GM21367 (cell line): ENCODE measurements around the gene EGF.
"Not testable (repeated sequence)": the region's sequence is repeated elsewhere in the genome, so short reads cannot be mapped to it uniquely, and the experiment has no call there.

Source experiments
- ATAC-seq: cut with Tn5 transposase; IDR thresholded peaks from one replicate; pipeline ENCODE4 v1.9.1; 2021; ENCODE audit not compliant: unreplicated experiment

The EGF gene

DNA sequence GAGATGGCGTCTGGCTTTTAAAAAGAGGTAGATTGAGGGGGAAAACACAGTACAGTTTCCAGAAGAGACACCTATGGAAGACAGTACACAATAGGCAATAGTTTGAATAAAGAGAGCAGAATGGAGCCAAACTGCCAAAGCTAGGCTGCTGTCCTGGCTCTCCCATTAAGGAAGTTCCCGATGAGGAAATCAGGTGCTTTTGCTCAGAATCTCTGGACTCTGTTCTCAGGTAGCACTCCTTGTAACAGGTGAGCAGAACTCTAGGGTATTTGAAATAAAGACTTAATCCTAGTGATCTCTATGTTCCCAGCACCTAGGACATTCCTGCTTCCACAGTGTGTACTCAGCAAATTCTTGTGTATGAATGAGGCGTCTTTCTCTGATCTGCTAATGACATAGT lies 1.6 kb downstream of the EGF start:
- ATAC-seq, result no peak

- no peak for ATAC-seq
Observed at GRCh38 chr4:109915385-109916026, 2.8 kb downstream of the EGF start.

DNA sequence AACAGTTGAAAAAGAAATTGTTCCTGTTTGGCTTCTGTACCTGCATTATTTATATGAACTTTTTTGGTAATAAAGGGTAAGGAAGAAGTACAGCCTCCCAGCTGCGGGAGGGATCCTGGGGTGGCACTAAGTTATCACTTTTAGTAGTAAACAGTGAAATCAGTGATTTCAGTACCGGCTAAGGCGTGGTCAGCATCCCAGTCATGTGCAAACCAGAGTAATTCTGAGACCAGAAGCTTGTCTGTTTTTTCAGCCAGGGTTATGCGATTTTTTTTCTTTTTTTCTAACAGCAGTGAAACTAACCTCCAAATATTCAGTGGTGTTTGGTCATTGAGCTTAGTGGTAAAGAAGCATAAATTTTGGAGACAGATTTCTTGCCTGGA lies 3.3 kb downstream of the EGF start:
- no peak for ATAC-seq

GRCh38 chr4:109921384-109921808 lies 8.7 kb downstream of the EGF start:
- no peak for ATAC-seq

GRCh38 chr4:109925396-109925795 lies 12.7 kb downstream of the EGF start:
- no peak for ATAC-seq

- no peak for ATAC-seq
Observed at GRCh38 chr4:109928327-109929045, 15.8 kb downstream of the EGF start.

GRCh38 chr4:109930464-109930863 lies 17.8 kb downstream of the EGF start:
- ATAC-seq, result no peak

GRCh38 chr4:109930872-109931271 lies 18.2 kb downstream of the EGF start:
- no peak for ATAC-seq

DNA sequence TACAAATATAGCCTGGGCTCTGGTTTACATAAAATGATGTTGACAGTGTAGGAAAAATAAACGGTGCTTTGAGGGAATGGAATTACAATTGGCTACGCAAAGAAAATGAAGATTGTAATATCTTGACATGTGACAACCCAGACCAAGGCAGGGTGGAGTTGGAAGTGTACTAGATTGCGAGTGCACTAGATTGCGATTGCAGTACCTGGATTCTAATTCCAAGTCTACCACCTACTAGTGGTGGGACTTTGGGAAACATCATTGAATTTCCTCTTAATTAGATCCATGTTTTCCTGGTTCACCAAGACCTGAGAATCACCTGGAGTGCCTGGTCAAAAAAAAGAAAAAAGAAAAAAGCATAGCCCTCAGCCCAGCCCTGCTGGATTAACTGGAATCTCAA lies 18.6 kb downstream of the EGF start:
- no peak for ATAC-seq

DNA sequence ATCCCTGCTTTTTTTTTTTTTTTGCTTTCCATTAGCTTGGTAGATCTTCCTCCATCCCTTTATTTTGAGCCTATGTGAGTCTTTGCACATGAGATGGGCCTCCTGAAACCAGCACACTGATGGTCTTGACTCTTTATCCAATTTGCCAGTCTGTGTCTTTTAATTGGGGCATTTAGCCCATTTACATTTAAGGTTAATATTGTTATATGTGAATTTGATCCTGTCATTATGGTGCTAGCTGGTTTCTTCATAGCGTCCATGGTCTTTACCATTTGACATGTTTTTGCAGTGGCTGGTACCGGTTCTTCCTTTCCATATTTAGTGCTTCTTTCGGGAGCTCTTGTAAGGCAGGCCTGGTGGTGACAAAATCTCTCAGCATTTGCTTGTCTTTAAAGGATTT lies 24.7 kb downstream of the EGF start:
- not testable (repeated sequence) for ATAC-seq

DNA sequence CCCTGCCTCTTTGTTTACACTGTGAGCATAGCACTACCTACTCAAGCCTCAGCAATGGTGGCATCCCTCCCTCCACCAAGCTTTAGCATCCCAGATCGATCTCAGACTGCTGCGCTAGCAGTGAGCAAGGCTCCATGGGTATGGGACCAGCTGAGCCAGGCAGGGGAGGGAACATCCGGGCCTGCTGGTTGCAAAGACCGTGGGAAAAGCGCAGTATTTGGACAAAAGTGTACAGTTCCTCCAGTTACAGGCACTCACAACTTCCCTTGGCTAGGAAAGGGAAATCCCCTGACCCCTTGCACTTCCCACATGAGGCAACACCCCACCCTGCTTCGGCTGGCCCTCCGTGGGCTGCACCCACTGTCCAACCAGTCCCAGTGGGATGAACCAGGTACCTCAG lies 26.5 kb downstream of the EGF start:
- no peak for ATAC-seq

DNA sequence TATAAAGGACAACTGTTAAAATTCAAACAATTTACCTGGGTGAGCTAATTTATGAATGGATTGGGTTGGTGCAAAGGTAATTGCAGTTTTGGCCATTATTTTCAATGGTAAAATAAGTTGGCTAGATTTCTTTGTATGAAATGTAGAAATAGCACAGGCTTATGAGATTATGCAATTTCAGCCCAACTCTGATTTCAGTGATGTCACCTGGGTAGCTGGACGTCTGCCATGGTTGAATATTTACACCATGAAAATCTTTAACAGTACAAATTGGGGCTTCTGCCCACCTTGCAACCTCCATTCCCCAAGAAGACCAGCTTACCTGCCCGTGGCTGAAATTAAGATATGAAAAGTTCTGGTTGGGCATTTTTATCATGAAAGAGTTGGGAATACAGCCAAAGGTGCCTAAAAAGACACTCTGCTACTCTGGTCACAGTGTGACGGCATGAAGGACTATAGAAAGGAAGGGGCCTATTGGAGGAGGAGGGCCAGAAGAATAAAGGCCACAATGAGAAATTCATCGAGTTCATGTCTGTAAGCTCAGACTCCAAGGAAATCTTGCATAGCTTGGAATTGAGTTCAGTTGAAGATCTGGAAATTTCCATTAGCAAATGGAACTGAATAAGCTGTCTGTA lies 29.7 kb downstream of the EGF start:
- no peak for ATAC-seq

- no peak for ATAC-seq
Observed at GRCh38 chr4:109943745-109944144, 31.1 kb downstream of the EGF start.

GRCh38 chr4:109944591-109944990 lies 31.9 kb downstream of the EGF start:
- no peak for ATAC-seq

- ATAC-seq, result no peak
Observed at GRCh38 chr4:109945056-109945455, 32.4 kb downstream of the EGF start.

GRCh38 chr4:109946120-109946519 lies 33.4 kb downstream of the EGF start:
- no peak for ATAC-seq

DNA sequence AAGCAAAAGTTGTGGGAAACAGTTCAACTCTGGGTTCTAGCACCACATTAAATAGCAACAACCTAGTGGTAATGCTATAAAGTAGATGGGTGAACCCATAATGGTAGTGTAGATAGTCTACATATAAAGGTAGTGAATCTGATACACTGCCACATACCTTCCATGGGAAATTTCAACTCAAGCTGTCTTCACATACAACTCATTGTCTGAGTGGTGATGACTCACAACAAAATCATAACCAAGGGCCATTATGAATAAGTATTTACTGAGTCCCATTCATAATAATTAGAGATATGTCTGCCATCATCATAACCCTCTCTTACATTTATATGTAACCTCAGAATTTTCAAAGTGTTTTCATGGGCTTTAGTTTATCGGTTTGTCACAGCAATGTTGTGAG lies 34.8 kb downstream of the EGF start:
- ATAC-seq, result no peak

DNA sequence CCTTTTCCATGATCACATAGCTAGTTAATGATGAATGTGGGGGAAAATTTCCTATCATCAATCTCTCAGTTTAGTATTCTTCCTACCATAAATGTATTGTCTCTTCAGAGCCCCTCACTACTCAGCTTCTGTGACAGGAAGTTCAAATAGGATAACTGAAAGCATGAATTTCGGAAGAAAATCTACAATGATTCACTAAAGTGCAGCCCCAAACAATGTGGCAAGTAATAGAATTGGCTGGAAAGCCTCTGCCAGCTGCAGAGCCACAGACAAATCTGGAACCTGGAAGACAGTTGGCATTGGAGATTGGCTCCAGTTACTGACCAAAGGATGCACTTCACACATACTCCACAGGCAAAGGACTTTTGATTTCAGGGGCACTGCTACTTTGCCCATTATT lies 35.2 kb downstream of the EGF start:
- ATAC-seq, result no peak

DNA sequence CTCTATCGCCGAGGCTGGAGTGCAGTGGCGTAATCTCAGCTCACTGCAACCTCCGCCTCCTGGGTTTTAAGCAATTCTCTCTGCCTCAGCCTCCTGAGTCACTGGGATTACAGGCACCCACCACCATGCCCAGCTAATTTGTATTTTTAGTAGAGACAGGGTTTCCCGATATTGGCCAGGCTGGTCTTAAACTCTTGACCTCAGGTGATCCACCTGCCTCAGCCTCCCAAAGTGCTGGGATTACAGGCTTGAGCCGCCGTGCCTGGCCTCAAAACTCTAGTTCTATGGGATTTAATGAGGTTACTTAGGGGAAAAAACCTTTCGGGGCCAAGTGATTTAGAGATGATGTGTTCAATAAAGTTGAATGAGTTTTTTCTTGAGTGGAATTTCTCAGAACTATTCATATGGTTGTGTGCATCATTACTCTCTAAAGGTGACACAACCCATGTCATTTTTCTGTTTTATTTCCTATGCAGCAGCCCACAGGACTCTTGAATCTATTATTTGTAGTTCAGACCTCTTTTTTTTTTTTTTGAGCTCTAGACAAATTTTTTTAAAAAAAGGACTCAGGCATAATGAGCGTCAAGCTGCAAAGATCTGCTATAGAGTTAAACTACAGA lies 36.5 kb downstream of the EGF start:
- not testable (repeated sequence) for ATAC-seq

GRCh38 chr4:109952612-109953011 lies 39.9 kb downstream of the EGF start:
- no peak for ATAC-seq

- no peak for ATAC-seq
Observed at GRCh38 chr4:109953556-109953955, 40.9 kb downstream of the EGF start.

GRCh38 chr4:109955146-109955545 lies 42.5 kb downstream of the EGF start:
- ATAC-seq, result no peak
